NOMO-1 (cell line): ENCODE results near the gene RCC2.
"Not testable (repeated sequence)": the region's sequence is repeated elsewhere in the genome, so short reads cannot be mapped to it uniquely, and the experiment has no call there.

Experiments
- DNase-seq, 2 experiments: peaks; one replicate each; lab custom pipeline; 2025; ENCODE audit not compliant: unreplicated experiment in 2 of 2; lab: John Stamatoyannopoulos, UW

RCC2 gene

DNA sequence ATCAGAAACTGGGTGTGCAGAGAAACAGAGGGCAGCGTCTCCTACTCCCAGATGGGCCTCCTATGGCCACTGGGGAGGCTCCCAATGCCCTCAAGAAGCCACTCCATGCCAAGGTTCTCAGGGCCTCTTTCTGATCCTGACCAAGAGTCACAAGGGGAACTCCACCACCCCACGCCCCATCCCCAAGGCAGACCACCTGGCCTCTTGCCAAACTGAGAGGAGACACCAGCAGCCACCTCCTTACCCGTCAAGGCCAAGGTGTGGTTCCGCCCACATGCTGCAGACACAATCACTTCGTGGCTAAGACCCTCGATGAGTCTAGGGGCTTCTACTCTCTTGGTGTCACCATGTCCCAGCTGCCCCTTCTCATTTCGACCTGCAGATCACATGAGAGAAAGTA is 17.0 kb downstream of the RCC2 start:
- no peak for DNase-seq

DNA sequence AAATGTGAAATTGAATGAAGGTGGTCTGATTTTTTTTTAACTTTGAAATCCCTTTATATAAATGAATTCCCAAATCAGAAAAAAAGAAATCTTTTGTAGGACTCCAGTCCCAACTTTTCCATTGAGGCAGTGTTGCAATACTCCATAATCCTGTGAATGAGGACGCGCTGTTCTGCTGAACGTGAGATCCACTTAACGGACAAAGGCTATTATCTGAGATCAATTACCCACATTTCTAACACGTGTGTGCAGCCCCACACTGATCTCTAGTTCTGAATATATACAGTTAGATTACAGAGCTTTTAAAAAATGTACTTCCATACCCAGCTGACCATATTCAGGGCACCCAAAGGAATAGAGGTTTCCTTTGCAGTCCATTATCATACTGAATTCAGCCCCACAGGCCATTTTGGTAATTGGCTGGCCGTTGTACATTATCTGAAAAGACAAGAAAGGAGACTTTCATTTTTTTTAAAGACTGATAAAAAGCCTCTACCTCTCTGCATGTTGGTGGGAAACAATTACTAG is 19.0 kb downstream of the RCC2 start:
- DNase-seq: no peak

DNA sequence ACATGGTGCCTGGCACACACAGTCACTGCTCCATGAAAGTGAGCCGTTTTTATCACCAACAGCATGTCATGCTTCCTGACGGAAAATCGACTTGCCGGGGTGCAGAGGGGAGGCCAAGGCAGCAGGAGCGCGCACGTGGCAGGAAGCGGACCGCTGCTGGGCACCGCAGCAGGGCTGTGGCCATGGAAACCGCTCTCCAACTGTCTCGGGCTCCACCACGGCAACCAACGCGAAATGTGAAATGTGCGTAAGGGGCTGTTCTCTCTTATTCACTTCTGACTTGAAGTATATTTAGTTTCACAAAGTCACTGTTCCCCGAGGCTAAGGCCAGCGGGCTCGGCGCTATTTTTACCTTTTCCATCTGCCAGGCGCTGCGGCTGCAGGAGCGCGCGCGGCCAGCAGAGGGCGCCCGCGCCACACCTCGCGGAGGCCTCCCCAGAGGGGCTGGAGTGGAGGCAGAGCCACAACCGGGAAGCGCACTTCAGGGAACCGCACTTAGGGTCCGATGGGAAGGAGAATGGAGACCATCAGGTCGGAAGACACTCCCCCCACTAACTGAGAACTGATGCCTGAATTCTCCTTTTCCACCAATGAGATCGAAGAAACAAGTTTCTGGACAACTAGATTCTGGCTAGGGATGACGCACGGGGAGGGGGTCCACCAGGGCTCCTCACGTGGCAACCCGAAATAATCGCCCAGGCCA is 19.7 kb downstream of the RCC2 start:
- DNase-seq: peak in 1 of 2 experiments; percentile 7

DNA sequence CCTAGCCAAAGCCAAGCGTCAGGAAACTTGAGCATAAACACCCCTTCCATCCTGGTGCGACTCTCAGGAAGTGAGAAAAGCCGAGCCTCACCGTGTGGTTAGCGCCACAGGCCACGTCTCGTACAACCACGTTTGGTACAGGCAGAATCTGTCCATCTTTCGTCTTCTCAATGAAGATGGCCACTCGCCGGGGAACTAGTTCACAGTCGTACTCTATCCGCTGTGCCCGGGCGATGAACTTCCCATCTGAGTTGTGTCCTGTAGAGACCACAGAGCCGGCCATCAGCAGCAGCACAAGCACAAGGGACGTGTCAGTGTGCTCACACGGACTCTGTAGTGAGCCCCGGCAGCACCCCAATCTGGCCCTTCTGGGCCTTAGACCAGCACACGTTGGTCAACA is 23.1 kb downstream of the RCC2 start:
- DNase-seq: no peak

DNA sequence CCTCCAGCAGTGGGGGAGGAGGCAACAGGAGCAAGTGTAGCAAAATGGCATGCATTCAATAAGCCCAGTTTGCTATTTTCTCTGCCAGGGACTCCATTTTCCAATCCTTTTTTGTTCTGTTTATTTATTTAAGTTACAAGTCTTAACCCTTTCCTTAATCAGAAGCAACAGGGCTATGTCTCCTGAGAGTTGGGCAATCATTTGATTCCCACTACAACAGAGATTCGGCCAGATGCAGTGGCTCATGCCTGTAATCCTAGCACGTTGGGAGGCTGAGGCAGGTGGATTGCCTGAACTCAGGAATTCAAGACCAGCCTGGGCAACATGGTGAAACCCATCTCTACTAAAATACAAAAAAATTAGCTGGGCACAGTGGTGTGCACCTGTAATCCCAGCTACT is 25.5 kb downstream of the RCC2 start:
- no peak for DNase-seq

DNA sequence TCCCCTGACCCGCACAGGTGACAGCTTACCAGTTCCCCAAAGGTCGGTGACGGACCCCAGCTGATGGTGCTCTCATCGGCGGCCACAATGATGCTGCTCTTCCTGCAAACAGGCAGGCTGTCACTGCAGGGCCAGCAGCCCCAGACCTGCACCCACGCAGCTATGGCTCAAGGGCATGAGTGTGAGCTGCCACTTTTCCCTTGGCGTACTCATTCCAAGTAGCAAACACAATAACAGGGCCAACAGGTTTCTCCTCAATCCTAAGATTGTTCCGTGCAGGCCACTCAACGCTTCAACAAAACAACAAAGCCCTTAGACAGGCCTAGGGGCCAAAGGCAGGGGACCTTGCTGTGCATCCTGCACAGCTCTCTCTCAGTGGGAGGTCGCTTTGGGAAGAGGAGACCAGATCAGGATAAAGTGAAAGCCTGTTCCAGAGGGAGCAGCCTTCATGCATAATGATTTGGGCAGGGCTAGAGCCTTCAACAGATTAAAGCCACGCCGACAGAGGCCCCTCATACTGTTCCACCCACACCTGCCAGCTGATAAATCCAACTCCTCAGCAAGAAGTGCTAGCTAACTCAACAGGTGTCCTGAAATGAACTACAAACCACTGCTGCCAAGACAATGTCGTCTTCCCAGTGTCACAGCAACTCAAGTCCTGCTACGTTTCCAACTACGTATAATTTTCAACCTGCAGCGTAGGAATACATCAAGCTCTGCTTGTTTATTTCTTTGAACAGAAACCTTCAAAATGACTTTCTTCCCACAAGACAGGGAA is 27.2 kb downstream of the RCC2 start:
- no peak for DNase-seq

DNA sequence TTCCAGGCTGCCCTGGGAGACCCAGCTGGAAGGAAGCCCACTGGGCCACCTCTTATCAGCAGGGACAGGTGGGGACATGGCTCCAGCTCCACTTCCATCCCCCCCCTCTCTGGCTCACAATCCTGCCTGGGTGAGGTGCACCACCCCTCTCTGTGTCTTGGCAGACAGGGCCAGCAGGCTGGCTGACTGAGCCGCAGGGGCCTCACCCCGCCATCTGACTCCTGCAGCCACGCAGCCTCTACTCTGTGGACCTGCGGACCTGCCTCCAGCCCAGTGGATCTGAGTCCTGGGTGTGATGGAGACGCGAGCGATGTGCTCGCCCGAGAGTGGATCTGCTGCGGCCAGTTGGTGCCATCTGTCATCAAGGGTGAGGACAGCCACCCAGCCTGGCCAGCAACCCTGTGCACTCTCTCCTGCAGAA is 30.1 kb downstream of the RCC2 start:
- DNase-seq: no peak

DNA sequence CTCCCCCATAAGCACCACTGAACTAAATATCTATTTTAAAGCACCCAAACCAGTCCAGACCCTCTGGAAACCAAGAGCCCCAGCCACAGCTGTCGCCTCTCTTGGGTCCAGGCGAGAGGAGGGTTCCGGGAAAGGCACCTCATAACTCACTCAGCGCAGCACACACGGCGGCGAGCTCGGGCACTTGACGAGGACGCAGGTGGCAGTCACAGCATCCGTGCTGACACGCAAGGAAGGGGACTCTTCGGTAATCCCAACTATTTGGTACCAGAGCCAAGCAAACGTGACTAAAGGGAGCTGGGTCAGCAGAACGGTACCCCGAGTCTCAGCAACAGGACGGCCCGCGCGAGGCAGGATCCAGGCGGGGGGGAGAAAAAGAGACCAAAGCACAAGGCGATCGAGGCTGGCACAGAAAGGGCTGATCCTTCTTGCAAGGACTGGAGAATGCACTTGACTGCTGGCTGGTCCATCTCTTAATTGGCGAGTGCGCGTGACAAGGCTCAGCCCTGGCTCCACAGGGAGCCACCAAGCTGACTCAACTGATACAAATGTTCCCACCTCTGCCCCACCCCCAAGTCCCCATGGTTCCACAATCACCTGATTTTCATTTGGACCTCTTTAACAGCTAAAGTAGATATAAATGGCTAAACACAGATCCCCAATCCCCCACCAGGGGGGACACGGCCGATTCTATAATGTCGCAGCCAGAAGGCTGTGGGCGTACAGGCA is 31.5 kb downstream of the RCC2 start:
- DNase-seq: not testable (repeated sequence)

DNA sequence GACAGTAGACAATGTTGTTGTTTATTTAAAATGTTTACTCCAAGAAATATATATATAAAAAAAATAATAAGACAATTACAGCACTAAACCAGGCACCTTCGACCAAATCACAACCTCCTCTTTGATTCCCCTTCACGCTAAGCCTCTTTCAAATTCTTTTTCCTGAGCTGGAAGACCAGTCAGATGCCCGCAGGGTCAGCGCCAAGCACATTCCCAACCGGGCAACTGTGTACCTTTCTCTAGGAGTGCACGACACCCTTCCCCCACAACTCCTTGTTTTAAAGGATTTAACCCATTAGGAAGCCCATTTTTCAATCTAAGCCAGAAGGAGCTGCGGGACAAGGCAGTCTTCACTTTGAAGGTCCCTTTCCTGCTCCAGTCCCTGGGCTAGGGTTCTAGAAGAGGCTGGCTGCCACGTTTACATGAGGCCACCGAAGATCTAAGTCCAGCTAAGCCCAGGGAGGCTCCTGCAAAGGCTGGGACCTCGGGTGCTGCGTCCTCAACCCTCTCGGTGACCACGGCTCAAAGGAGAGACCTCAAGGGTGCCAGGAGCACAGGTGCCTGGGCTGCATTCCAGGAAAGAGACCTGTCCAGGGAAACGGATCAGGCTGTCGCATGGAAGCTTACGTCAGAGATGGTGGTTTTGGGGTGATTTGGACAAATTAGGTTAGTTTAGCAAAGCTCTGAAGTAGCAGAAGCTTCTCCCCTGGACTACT is 32.6 kb downstream of the RCC2 start:
- not testable (repeated sequence) for DNase-seq

DNA sequence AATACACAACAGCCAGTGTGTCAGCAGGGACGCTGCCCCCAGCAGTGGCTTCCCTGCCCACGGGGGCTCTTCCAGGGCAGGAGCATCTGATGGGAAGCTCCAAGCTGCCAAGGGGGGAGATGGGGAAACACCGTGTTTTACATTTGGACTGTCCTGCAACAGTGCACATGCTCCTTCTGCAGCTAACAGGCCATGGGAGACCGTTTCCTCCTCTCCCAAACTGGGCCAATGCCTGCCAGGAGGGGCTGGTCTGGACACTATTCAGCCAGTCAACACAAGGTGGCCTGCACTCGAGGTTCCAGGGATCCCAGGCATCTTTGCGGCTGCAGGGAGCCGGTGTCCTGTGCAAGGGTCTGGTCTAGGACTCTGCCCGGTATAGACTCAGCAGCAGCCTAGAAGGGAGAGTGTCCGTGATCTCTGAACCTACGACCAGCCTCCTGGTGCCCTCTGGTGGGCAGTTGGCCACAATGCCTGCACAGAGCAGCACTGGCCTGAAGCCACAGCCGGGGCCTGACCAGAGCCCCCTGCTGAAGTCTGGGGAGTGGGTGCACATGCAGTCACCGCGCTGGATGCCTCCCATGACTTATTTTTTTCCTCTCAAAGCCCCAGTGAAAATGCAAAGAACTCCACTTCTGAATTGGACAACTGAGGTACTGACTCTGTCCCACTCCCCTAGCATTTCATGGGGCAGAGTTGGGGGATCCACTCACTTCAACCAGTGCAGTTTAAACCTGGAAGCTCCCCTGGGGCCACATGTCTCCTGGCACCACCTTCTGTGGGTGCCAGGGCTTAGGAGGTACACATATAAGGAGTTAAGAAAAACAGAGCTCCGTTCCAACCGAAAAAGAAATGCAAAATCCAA is 33.3 kb downstream of the RCC2 start:
- DNase-seq: peak; percentile 31 to 54

DNA sequence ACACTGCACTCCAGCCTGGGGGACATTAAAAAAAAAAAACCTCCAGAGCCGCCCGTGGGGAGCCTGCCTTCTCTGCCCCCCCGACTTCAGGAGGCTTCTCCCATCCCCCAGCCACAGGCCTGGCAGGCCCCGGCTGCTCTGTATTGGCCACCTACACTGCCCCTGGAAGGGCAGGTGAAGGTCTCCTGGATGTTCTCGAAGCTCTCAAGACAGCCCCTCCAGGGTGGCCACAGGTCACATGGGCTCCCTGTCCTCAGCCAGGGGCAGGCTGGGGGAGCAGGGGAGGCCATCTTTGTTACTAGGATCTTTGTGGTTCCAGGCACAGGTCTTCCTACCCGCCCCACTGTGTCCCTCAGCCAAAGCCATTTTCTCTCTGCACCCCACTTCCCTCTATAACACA is 34.7 kb downstream of the RCC2 start:
- DNase-seq: no peak

DNA sequence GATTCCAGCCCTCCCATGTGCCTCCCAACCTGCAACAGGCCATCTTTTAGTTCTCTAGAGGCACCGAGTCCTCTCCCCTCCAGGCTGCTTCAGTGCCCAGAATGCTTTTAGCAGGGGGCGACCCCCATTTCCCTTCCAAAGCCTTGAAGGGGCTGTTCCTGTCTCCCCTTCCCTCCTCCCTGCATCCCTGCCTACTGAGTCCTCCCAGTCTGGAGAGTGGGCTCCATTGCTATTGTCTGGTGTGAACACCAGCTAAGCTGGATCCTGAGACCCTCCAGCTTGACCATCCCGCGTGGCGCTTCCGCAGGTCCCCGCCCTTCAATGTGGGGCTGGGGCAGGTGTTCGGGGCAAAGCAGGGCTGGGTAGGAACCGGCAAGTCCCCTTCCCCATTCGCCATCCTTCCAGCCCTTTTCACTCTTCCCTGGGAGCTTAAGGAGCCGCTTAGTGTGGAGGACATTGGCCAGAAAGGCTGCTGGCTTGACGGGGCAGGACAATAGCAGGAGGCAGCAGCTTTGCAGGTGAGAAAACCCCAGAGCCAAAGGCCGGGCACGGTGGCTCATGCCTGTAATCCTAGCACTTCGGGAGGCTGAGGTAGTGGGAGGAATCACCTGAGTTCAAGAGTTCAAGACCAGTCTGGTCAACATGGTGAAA is 35.3 kb downstream of the RCC2 start:
- DNase-seq: no peak

DNA sequence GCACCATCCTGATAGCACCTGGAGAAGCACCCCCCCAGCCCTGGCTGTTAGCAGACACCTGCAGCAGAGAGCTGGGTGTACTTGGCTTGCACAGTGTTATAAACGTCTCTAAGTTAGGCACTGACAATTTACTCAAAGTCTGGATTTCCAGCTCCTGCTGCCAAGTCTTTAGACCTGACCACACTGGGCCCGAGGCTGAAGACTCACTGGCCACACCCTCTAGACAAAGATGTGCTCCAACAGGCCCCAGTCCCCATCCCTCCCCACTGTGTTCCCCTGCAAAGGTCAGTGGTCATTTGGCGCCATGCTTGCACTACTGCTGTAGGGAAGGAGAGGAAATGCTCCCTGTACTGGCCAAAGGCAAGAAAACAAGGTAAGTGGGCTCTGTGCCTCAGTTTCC is 36.4 kb downstream of the RCC2 start:
- DNase-seq: no peak

DNA sequence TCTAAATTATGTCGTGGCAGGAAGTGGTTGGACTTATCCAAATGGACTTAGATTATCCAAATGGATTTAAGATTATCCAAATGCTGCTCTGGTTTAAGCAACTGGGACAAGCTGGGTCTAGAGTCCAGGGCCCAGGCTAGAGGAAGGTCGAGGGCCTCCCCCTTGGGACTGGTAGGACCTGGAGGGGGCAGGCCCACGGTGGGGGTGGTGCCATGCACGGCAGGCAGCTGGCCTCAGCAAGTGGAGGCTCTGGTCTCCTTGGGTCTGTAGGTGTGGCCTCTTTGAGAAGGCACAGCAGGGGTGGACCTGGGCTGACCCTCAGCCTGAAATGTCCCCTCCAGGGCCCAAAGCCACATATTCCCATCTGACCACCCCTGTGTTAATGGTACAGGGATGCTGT is 37.6 kb downstream of the RCC2 start:
- DNase-seq: no peak

DNA sequence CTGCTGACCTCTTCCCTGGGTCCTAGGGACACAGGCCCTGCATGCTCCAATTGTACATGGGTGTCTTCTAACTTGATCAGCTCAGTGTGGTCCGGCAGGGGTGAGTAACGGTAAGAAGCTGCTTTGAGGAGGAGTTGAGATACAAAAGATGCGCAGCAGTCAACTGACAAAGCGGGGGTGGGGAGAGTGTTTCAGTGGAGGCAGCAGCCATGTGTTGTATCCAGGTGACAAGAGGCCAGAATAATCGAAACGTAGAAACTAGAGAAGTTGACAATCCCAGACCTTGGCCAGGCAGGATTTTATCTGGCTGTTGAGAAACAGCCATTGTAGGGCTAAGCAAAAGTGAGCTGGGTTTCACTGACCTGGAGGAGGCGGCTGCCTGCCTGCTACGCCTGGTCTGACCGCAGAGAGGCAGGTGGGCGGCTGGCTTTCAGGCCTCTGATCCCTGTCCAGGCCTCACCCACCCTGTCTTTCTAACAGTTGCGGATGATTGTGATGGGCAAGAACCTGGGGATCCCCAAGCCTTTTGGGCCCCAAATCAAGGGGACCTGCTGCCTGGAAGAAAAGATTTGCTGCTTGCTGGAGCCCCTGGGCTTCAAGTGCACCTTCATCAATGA is 38.6 kb downstream of the RCC2 start:
- no peak for DNase-seq

DNA sequence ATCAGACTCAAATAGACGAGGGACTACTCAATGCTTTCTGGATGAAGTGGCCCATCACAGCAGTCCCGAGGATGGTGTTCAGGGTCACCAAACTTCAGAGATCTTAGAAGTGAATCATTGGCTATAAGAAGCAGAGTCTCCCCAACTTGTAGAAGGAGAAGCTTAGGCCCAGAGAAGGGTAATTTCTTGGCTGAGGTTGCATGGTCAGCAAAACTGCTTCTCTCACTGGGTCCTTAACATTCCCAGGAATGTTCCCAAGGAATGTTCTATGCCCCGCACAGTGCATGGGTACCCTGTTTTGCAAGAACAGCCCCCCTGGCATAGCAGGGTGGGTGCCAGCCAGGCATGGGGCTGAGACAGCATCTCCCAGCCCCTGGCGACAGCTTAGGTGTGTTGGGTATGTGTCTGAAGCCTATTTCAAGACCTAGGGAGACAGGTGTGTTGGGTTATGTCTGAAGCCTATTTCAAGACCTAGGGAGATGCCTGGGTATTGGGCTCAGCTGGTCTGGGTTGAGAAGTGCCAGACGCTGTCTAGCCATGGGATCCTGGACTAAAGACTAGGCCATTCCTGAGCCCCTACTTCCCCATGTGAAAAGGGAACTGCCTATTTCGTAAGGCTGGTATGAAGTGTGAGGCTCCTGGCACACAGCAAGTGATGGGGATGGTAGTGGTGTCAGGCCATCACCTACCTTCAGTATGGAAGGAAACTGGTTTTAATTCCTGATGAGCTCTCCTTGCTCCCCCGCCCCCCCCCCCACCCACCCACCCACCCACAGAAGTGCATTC is 41.4 kb downstream of the RCC2 start:
- peak; percentile 17 to 33 for DNase-seq

DNA sequence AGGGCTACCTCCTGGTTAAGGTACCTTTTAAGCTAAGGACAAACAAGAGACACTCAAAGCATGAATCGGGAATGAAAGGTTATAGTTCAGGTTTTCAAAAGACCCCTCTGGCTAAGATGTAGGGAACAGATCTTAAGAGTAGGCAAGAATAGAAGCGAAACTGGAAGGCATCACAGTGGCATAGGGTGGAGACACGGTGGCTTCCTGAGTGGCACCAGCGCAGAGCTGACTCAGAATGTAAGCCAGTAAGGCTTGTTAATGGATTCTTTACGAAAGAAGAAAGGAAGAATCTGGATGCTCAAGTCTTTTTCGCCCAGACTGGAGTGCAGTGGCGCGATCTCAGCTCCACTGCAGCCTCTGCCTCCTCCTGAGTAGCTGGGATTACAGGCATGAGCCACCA is 46.2 kb downstream of the RCC2 start:
- DNase-seq: peak; percentile 29 to 61

DNA sequence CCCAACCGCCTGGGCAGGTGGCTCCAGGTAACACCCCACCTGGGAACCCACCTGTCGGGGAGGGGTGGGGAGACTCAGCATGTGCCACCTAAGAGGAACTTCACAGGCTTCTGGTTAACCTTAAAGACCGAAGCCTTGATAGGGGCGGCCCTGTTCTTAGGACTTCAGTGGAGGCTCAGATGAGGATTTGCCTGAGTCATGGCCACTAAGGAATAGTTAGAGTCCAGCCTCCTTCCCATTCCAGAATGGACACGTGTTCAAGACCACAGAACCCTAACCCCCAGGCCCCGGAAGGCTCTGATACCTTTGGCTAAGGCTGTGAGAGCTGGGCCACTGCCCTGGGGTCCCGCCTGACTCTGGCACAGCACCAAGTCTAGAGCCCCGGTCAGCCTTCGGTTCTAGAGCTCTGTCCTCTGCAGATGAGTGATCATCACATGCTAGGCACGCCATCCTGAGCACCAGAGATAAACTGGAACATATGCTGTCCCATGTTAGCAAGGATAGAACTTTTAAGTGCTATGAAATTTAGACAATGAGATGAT is 47.2 kb downstream of the RCC2 start:
- DNase-seq: no peak
